Ishikawa (cell line): ENCODE measurements around the gene SMIM3.

Source experiments
- CEBPB ChIP-seq: IDR thresholded peaks from 2 replicates; pipeline ENCODE4 v1.6.1; 2012
- CREB1 ChIP-seq: IDR thresholded peaks from 2 replicates; pipeline ENCODE4 v1.6.1; 2012; ENCODE audit warnings: low read depth
- EGR1 ChIP-seq: IDR thresholded peaks from 2 replicates; pipeline ENCODE4 v1.6.1; 2012
- EP300 ChIP-seq: IDR thresholded peaks from 2 replicates; pipeline ENCODE4 v1.6.1; 2012; ENCODE audit warnings: borderline replicate concordance
- FOXM1 ChIP-seq: IDR thresholded peaks from 2 replicates; pipeline ENCODE4 v1.6.1; 2012; ENCODE audit warnings: low read depth, borderline replicate concordance
- MAX ChIP-seq: IDR thresholded peaks from 2 replicates; pipeline ENCODE4 v1.6.1; 2012
- NFIC ChIP-seq: IDR thresholded peaks from 2 replicates; pipeline ENCODE4 v1.6.1; 2012
- RAD21 ChIP-seq: IDR thresholded peaks from 2 replicates; pipeline ENCODE4 v1.6.1; 2012; ENCODE audit warnings: low read depth
- REST ChIP-seq: IDR thresholded peaks from 2 replicates; pipeline ENCODE4 v1.6.1; 2012; ENCODE audit warnings: low read depth, mild to moderate bottlenecking
- TAF1 ChIP-seq: IDR thresholded peaks from 2 replicates; pipeline ENCODE4 v1.6.1; 2012; ENCODE audit warnings: low read depth, mild to moderate bottlenecking
- TCF12 ChIP-seq: IDR thresholded peaks from 2 replicates; pipeline ENCODE4 v1.6.1; 2012; ENCODE audit warnings: low read depth
- TEAD4 ChIP-seq: IDR thresholded peaks from 2 replicates; pipeline ENCODE4 v1.6.1; 2012
- USF1 ChIP-seq: IDR thresholded peaks from 2 replicates; pipeline ENCODE4 v1.6.1; 2012
- YY1 ChIP-seq: IDR thresholded peaks from 2 replicates; pipeline ENCODE4 v1.6.1; 2012; ENCODE audit warnings: low read depth
- ZBTB7A ChIP-seq: IDR thresholded peaks from 2 replicates; pipeline ENCODE4 v1.6.1; 2012; ENCODE audit warnings: low read depth

Gene SMIM3

GRCh38 chr5:150738862-150739261, 39.7 kb upstream of the SMIM3 start:
- TF ChIP-seq NFIC (no peak), RAD21 (no peak), CEBPB (no peak), TCF12 (no peak), REST (no peak), EP300 (no peak), TEAD4 (no peak), CREB1 (no peak), EGR1 (no peak), MAX (no peak), TAF1 (no peak), ZBTB7A (no peak), FOXM1 (no peak), YY1 (no peak)

- TF ChIP-seq YY1 (no peak), FOXM1 (no peak), ZBTB7A (no peak), USF1 (no peak), NFIC (no peak), CEBPB (no peak), EGR1 (no peak), TCF12 (no peak), EP300 (no peak), MAX (no peak), CREB1 (no peak), TEAD4 (no peak), RAD21 (no peak), TAF1 (no peak), REST (no peak)
Measured at GRCh38 chr5:150740992-150741391, 37.6 kb upstream of the SMIM3 start.

- TF ChIP-seq TCF12 = no peak
- no peak for TF ChIP-seq EGR1
- TF ChIP-seq EP300 = no peak
- no peak for TF ChIP-seq RAD21
- no peak for TF ChIP-seq CEBPB
- no peak for TF ChIP-seq ZBTB7A
- no peak for TF ChIP-seq USF1
- TF ChIP-seq NFIC = no peak
- no peak for TF ChIP-seq FOXM1
- no peak for TF ChIP-seq TAF1
- no peak for TF ChIP-seq TEAD4
- no peak for TF ChIP-seq REST
- no peak for TF ChIP-seq MAX
Measured at GRCh38 chr5:150750469-150750868, 28.1 kb upstream of the SMIM3 start.

- TF ChIP-seq ZBTB7A (no peak), REST (no peak), EGR1 (no peak), CEBPB (no peak), RAD21 (no peak), TCF12 (no peak), YY1 (no peak), CREB1 (no peak), MAX (no peak), EP300 (no peak), USF1 (no peak), TAF1 (no peak), TEAD4 (no peak), FOXM1 (no peak), NFIC (no peak)
Measured at GRCh38 chr5:150751096-150751891, 27.3 kb upstream of the SMIM3 start.
